Measurements from ENCODE around the gene CDK14.

Gene CDK14

DNA sequence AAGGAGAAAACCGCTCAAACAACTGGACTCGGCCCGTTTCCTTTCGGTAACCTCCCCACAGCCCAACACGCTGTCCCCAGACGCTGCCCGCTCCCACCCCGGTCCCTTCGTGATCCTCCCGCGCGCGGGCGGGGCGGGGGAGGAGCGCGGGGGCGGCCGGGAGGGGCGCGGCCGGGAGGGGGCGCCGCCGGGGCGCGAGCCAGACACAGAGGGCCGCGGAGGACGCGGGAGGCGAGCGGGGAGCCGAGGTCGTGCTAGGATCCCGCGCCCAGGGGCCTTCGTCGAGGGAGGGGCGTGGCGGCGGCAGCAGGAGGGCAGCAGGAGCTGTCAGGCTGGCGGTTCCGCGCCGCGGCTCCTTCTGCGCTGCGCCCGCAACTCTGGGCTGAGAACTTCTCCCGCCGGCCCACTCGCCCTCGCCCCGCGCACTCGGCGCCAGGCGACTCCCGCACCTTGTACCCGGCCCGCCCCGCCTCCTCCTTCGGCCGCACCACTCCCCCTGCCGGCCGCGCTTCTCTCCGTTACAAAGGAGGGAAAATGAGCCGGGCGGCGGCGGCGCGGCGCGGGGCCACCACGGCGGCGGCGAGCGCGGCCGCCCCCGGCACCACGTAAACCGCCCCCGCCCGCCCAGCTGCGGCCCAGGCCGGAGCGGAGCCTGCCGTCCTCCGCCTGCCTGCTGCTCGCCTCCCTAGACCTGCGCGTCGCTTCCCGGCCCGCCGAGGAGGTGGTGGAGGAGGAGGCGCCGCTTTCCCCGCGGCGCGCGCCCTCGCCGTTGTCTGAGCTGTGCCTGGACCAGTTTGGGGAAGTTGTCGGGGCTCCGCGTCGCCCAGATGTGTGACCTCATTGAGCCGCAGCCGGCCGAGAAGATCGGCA, at the start of gene CDK14:
TSS of gene CDK14 (plus strand) at position 521 of the 870 bp plus-strand sequence. CDS start at position 828, 307 bp downstream.
- Histone ChIP-seq H3K27ac (peak within 1 kb of the TSS; percentile 98), H3K36me3 (ENCODE audit: insufficient read depth, low read length) (no peaks in the 10 kb centered on the region), H3K9ac (ENCODE audit: insufficient read length) (peak within 1 kb of the TSS; percentile 95), H3K4me3 (peak within 1 kb of the TSS; percentile 95), H3K9me3 (ENCODE audit: low read depth, low read length) (no peaks in the 10 kb centered on the region)
- no peak for DNase-seq (ENCODE audit: low read depth, low spot score)
- TF ChIP-seq FOXP2 (optimal IDR thresholded peaks at IDR 0.05; ENCODE audit: control extremely low read depth, extremely low read length, insufficient read depth), result no peak
- no peak for TF ChIP-seq POLR2AphosphoS5 (IDR thresholded peaks at IDR 0.05; ENCODE audit: borderline replicate concordance, low read depth, low read length)
- TF ChIP-seq EZH2 (IDR thresholded peaks at IDR 0.05), result no peak

DNA sequence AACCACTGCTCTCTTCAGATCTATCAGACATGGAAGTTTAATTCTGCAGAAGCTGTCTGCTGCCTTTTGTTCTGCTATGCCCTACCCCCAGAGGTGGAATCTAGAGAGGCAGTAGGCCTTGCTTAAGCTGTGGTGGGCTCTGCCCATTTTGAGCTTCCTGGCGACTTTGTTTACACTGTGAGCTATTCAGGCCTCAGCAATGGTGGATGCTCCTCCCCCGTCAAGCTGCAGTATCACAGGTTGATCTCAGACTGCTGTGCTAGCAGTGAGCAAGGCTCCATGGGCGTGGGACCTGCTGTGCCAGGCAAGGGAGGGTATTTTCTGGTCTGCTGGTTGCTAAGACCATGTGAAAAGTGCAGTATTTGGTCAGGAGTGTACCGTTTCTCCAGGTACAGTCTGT, 45.1 kb upstream of the CDK14 start:
- Histone ChIP-seq H3K27ac (no peak overlapping the region), H3K4me3 (no peak overlapping the region), H3K9ac (ENCODE audit: insufficient read length) (no peak overlapping the region), H3K36me3 (ENCODE audit: insufficient read depth, low read length) (no peaks in the 10 kb centered on the region), H3K9me3 (ENCODE audit: low read depth, low read length) (no peaks in the 10 kb centered on the region)
- TF ChIP-seq POLR2AphosphoS5 (IDR thresholded peaks at IDR 0.05; ENCODE audit: borderline replicate concordance, low read depth, low read length) (no peak), FOXP2 (optimal IDR thresholded peaks at IDR 0.05; ENCODE audit: control extremely low read depth, extremely low read length, insufficient read depth) (no peak), EZH2 (IDR thresholded peaks at IDR 0.05) (no peak)
- DNase-seq (ENCODE audit: low read depth, low spot score), result no peak

DNA sequence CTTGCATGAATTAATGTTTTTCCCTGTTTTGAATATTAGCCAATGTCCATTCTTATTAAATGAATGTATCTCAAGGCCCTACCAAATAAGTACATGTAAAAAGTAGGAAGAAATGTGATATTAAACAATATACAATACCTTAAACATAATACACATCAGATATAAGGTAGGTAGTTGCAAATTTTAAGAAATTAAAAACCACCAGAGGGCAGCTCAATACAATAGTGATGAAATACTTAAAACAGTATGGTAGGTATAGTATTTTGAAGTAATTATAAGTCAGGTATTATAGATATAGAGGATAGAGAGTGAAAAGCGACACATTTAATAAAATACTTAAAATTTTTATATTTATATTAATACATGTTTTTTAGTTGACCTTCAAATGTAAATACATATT, 43.6 kb upstream of the CDK14 start:
- TF ChIP-seq FOXP2 (optimal IDR thresholded peaks at IDR 0.05; ENCODE audit: control extremely low read depth, extremely low read length, insufficient read depth), result no peak
- TF ChIP-seq POLR2AphosphoS5 (IDR thresholded peaks at IDR 0.05; ENCODE audit: borderline replicate concordance, low read depth, low read length), result no peak
- TF ChIP-seq EZH2 (IDR thresholded peaks at IDR 0.05), result no peak
- no peaks in the 10 kb centered on the region for H3K36me3 ChIP-seq (ENCODE audit: insufficient read depth, low read length)
- H3K27ac ChIP-seq, result no peak overlapping the region
- H3K9me3 ChIP-seq (ENCODE audit: low read depth, low read length), result no peaks in the 10 kb centered on the region
- no peak overlapping the region for H3K9ac ChIP-seq (ENCODE audit: insufficient read length)
- no peak for DNase-seq (ENCODE audit: low read depth, low spot score)
- H3K4me3 ChIP-seq, result no peak overlapping the region

DNA sequence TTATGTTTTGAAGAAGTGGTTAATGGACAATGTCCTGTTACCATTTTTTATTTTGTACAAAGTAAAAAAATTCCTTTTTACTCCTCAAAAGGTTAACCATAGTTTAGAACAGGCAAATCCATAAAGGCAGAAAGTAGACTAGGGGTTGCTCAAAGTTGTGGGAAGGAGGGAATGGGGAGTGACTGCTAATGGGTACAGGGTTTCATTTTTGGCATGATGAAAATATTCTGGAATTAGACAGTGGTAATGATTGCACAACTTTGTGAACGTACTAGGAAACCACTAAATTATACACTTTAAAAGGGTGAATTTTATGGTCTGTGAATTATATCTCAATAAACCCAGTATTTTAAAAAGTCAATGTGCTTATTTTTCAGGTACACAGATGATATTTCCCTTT, 35.4 kb upstream of the CDK14 start:
- H3K9ac ChIP-seq (ENCODE audit: insufficient read length), result no peak overlapping the region
- H3K36me3 ChIP-seq (ENCODE audit: insufficient read depth, low read length), result no peaks in the 10 kb centered on the region
- no peak overlapping the region for H3K4me3 ChIP-seq
- H3K9me3 ChIP-seq (ENCODE audit: low read depth, low read length), result no peaks in the 10 kb centered on the region
- TF ChIP-seq FOXP2 (optimal IDR thresholded peaks at IDR 0.05; ENCODE audit: control extremely low read depth, extremely low read length, insufficient read depth), result no peak
- TF ChIP-seq EZH2 (IDR thresholded peaks at IDR 0.05), result no peak
- no peak for TF ChIP-seq POLR2AphosphoS5 (IDR thresholded peaks at IDR 0.05; ENCODE audit: borderline replicate concordance, low read depth, low read length)
- DNase-seq (ENCODE audit: low read depth, low spot score), result peak; percentile 37
- H3K27ac ChIP-seq, result no peak overlapping the region

DNA sequence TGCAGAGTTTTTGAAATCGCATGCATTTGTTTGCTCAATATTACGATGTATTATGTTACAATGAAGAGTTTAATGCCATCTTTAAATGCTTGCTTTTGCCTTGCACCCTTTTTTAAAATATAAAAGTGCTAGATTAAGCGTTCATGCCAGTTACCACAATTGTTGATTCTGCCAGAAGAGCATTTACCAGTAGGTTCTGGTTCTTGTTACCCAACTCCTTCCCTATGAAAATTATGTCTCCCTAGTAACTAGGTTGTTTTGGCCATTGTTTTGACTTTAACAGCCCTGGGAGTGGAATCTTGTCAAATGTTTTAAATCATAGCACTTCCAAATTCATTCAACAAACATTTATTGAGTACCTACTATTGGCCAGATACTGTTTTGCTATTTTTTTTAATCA, 32.8 kb upstream of the CDK14 start:
- Histone ChIP-seq H3K9me3 (ENCODE audit: low read depth, low read length) (no peaks in the 10 kb centered on the region), H3K4me3 (no peak overlapping the region), H3K27ac (no peak overlapping the region), H3K9ac (ENCODE audit: insufficient read length) (no peak overlapping the region), H3K36me3 (ENCODE audit: insufficient read depth, low read length) (no peaks in the 10 kb centered on the region)
- no peak for DNase-seq (ENCODE audit: low read depth, low spot score)
- no peak for TF ChIP-seq FOXP2 (optimal IDR thresholded peaks at IDR 0.05; ENCODE audit: control extremely low read depth, extremely low read length, insufficient read depth)
- TF ChIP-seq EZH2 (IDR thresholded peaks at IDR 0.05), result no peak
- no peak for TF ChIP-seq POLR2AphosphoS5 (IDR thresholded peaks at IDR 0.05; ENCODE audit: borderline replicate concordance, low read depth, low read length)

DNA sequence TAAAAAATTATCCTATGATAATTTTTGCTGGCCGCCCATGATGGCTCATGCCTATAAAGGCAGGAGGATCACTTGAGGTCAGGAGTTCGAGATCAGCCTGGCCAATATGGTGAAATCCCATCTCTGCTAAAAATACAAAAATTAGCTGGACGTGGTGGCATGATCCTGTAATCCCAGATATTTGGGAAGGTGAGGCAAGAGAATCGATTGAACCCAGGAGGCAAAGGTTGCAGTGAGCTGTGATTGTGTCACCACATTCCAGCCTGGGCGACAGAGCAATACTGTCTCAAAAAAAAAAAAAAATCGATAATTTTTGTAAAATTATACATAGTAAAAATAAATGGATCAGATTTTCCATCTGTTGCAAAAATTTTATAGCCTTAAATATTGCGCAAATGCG, 31.7 kb upstream of the CDK14 start:
- Histone ChIP-seq H3K36me3 (ENCODE audit: insufficient read depth, low read length) (no peaks in the 10 kb centered on the region), H3K9me3 (ENCODE audit: low read depth, low read length) (no peaks in the 10 kb centered on the region), H3K9ac (ENCODE audit: insufficient read length) (no peak overlapping the region), H3K27ac (no peak overlapping the region), H3K4me3 (no peak overlapping the region)
- TF ChIP-seq EZH2 (IDR thresholded peaks at IDR 0.05) (no peak), FOXP2 (optimal IDR thresholded peaks at IDR 0.05; ENCODE audit: control extremely low read depth, extremely low read length, insufficient read depth) (no peak), POLR2AphosphoS5 (IDR thresholded peaks at IDR 0.05; ENCODE audit: borderline replicate concordance, low read depth, low read length) (no peak)
- DNase-seq (ENCODE audit: low read depth, low spot score), result no peak

DNA sequence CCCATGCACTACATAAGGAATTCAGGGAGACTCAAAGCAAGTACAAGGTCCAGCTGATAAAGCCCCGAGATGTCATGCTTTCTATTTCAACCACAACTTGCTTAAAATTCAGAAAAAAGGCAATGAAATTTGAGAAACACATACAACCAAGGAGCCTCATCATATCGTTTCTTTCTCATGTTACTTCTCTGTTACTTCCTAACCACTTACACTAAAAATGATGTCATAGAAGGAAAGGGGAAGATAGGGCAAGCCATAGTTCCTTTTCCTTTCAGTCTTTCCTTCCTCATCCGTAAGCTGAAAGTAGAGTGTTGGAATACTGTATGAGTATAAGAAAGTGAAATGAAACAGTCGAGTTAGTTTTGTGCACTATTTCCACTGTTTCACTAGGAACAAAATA, 27.9 kb upstream of the CDK14 start:
- TF ChIP-seq FOXP2 (optimal IDR thresholded peaks at IDR 0.05; ENCODE audit: control extremely low read depth, extremely low read length, insufficient read depth), result no peak
- TF ChIP-seq EZH2 (IDR thresholded peaks at IDR 0.05), result no peak
- no peak for TF ChIP-seq POLR2AphosphoS5 (IDR thresholded peaks at IDR 0.05; ENCODE audit: borderline replicate concordance, low read depth, low read length)
- no peak for DNase-seq (ENCODE audit: low read depth, low spot score)
- Histone ChIP-seq H3K9me3 (ENCODE audit: low read depth, low read length) (no peaks in the 10 kb centered on the region), H3K4me3 (no peak overlapping the region), H3K27ac (no peak overlapping the region), H3K9ac (ENCODE audit: insufficient read length) (no peak overlapping the region), H3K36me3 (ENCODE audit: insufficient read depth, low read length) (no peaks in the 10 kb centered on the region)

DNA sequence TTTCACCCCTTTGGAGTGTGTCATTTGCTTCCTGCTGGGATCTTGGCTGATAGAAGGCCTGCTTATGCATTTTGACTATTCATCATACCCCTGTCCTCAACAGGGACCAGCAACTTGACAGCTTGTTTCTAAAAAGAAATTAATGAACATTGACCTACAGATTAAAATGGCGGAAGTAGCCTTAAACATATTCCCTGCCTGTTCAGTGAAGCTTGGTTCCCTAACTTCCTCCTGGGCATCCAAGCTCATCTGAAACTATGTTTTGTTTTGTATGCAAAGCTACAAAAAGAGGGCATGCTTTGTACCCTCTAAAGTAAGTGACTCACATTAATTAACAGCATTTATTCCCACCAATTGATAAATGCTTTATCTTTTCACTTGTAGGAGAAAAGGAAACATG, 26.8 kb upstream of the CDK14 start:
- TF ChIP-seq POLR2AphosphoS5 (IDR thresholded peaks at IDR 0.05; ENCODE audit: borderline replicate concordance, low read depth, low read length) (no peak), FOXP2 (optimal IDR thresholded peaks at IDR 0.05; ENCODE audit: control extremely low read depth, extremely low read length, insufficient read depth) (no peak), EZH2 (IDR thresholded peaks at IDR 0.05) (no peak)
- no peaks in the 10 kb centered on the region for H3K9me3 ChIP-seq (ENCODE audit: low read depth, low read length)
- H3K36me3 ChIP-seq (ENCODE audit: insufficient read depth, low read length), result no peaks in the 10 kb centered on the region
- DNase-seq (ENCODE audit: low read depth, low spot score), result no peak
- no peak overlapping the region for H3K4me3 ChIP-seq
- H3K9ac ChIP-seq (ENCODE audit: insufficient read length), result no peak overlapping the region
- H3K27ac ChIP-seq, result no peak overlapping the region

Data from SK-N-MC (cell line).